GM12878 (cell line): ENCODE results near the gene NDE1. TPM values are rescaled to one million over a fixed set of nuclear protein-coding genes. Genes with fewer than 3 reads are reported as not detected.

Source experiments
- ATAC-seq: fragments of 200-7000 bp; cut with Tn5 transposase; 3 replicates; pipeline ENCODE4 v1.9.1; 2020; ENCODE audit warnings: mild to moderate bottlenecking, moderate library complexity
- BruUV-seq: library from RNA; stranded (reverse); fragments of 400-500 nt; replicated peaks from 2 replicates; lab custom pipeline; 2021; lab: Mats Ljungman, UMichigan
- CTCF ChIA-PET: fragments of 300-600 bp; sonication (Branson Sonifier 250); formaldehyde crosslinking; extraction: SDS; loops from one replicate; lab custom pipeline; 2021; ENCODE audit warnings: inconsistent platforms; lab: Yijun Ruan, JAX
- POLR2A ChIA-PET: fragments of 350-600 bp; formaldehyde crosslinking; extraction: SDS; loops from one replicate; lab custom pipeline; 2021; ENCODE audit warnings: inconsistent platforms; lab: Charles Lee
- RAD21 ChIA-PET: fragments of 300-600 bp; sonication (Branson Sonifier 250); formaldehyde crosslinking; loops from one replicate; lab custom pipeline; 2023; ENCODE audit warnings: antibody characterized with exemption; ENCODE audit not compliant: unreplicated experiment; lab: Charles Lee
- SMC1A ChIA-PET: fragments of 300-600 bp; sonication (Branson Sonifier 250); formaldehyde crosslinking; loops from one replicate; lab custom pipeline; 2023; ENCODE audit not compliant: unreplicated experiment, uncharacterized antibody; lab: Charles Lee
- DNase-seq: peaks from one replicate; pipeline ENCODE4 v3.0.0-alpha.2; 2011; ENCODE audit warnings: low read depth, low spot score
- FAIRE-seq: peaks from 3 replicates; lab custom pipeline; 2011; peaks lifted over from hg19 to GRCh38; lab: Jason Lieb, UNC
- H2AFZ ChIP-seq: 2 replicates; pipeline ENCODE4 v1.6.0; 2011; ENCODE audit warnings: low read depth, low read length, control low read depth; ENCODE audit not compliant: control insufficient read depth
- H3K27ac ChIP-seq: 2 replicates; pipeline ENCODE4 v1.5.1; 2011; ENCODE audit warnings: control low read depth; ENCODE audit not compliant: control insufficient read depth, insufficient read depth
- H3K27me3 ChIP-seq, 2 experiments: replicated peaks in 1 of 2; 2 replicates each; pipeline versions ENCODE4 v1.6.0 to v1.6.1; 2011; ENCODE audit warnings: low read length in 1 of 2; ENCODE audit not compliant: control insufficient read depth in 2 of 2, insufficient read depth in 2 of 2
- H3K36me3 ChIP-seq, 2 experiments: 2 replicates each; pipeline ENCODE4 v1.5.1; 2011; ENCODE audit warnings: low read length in 1 of 2; ENCODE audit not compliant: control insufficient read depth in 2 of 2, insufficient read depth in 2 of 2
- H3K4me1 ChIP-seq: 2 replicates; pipeline ENCODE4 v1.6.1; 2011; ENCODE audit warnings: mild to moderate bottlenecking, low read length, moderate library complexity, mixed read lengths; ENCODE audit not compliant: control insufficient read depth, insufficient read depth
- H3K4me2 ChIP-seq: 2 replicates; pipeline ENCODE4 v1.6.0; 2011; ENCODE audit warnings: control low read depth; ENCODE audit not compliant: control insufficient read depth, insufficient read depth
- H3K4me3 ChIP-seq: fragments of 200-600 bp; sonication (generic); 2 replicates; pipeline ENCODE4 v1.5.1; 2016
- H3K79me2 ChIP-seq: 2 replicates; pipeline ENCODE4 v1.6.0; 2011; ENCODE audit warnings: low read length; ENCODE audit not compliant: control insufficient read depth, insufficient read depth
- H3K9ac ChIP-seq: 2 replicates; pipeline ENCODE4 v1.8.0; 2011; ENCODE audit warnings: low read length, control low read depth, mixed read lengths; ENCODE audit not compliant: control insufficient read depth, insufficient read depth
- H3K9me3 ChIP-seq: replicated peaks from 3 replicates; pipeline ENCODE4 v1.5.1; 2011; ENCODE audit warnings: mild to moderate bottlenecking, low read length; ENCODE audit not compliant: control insufficient read depth, insufficient read depth
- H4K20me1 ChIP-seq: 2 replicates; pipeline ENCODE4 v1.6.0; 2011; ENCODE audit not compliant: control insufficient read depth, insufficient read depth
- CTCF ChIP-seq, 3 experiments: IDR thresholded peaks in 2 of 3; conservative IDR thresholded peaks in 1 of 3; 2 replicates each; pipeline ENCODE4 v1.5.1; 2011; ENCODE audit warnings: low read depth in 3 of 3, low read length in 3 of 3, mild to moderate bottlenecking in 3 of 3, control low read depth in 2 of 3, moderate library complexity in 2 of 3, inconsistent platforms in 1 of 3, mixed read lengths in 1 of 3; ENCODE audit not compliant: control insufficient read depth in 2 of 3, insufficient read depth in 1 of 3; ENCODE audit errors: extremely low read depth in 1 of 3
- EGR1 ChIP-seq, 2 experiments: IDR thresholded peaks; 1 replicate in 1 of 2; 2 replicates in 1 of 2; pipeline ENCODE4 v1.6.1; 2011 to 2012; ENCODE audit warnings: low read depth in 2 of 2, low read length in 2 of 2, borderline replicate concordance in 1 of 2, mild to moderate bottlenecking in 1 of 2, moderate library complexity in 1 of 2
- MTA3 ChIP-seq: IDR thresholded peaks from 2 replicates; pipeline ENCODE4 v1.6.1; 2012; ENCODE audit warnings: low read length, inconsistent platforms, borderline replicate concordance
- POLR2AphosphoS5 ChIP-seq: IDR thresholded peaks from 2 replicates; pipeline ENCODE4 v1.6.1; 2011; ENCODE audit warnings: mild to moderate bottlenecking, low read length, inconsistent platforms
- ZNF384 ChIP-seq: IDR thresholded peaks from 2 replicates; pipeline ENCODE4 v1.6.1; 2012; ENCODE audit warnings: low read depth, mild to moderate bottlenecking, low read length, improper control_type of control experiment, borderline replicate concordance
- WGBS: methylation state at CpG from one replicate; pipeline ENCODE4 v1.1.6; 2016; ENCODE audit warnings: low lambda C conversion rate; ENCODE audit not compliant: insufficient replicate concordance, insufficient coverage; ENCODE audit errors: missing lambda C conversion rate; 5-methylcytosine and 5-hydroxymethylcytosine counted together
- in situ Hi-C: fragments of 300-500 bp; cut with MboI; formaldehyde crosslinking; loops from 9 replicates; pipeline ENCODE4 v1.14.3; 2018; ENCODE audit warnings: mixed read lengths
- intact Hi-C: fragments of 100-400 bp; cut with micrococcal nuclease; formaldehyde crosslinking; loops from one replicate; pipeline ENCODE4 v1.14.2; 2022; ENCODE audit not compliant: unreplicated experiment
- polyA plus RNA-seq, 11 experiments: library from polyadenylated mRNA; depleted of rRNA in 4 of 11; unstranded in 6 of 11; stranded (reverse) in 5 of 11; fragments of >200 nt; fragmentation: Nextera tagmentation in 4 of 11; fragmentation: Illumina TruSeq in 1 of 11; extraction: Ambion mirVana in 4 of 11; extraction: Trizol in 1 of 11; gene quantifications; 1 replicate in 1 of 11; 2 replicates in 10 of 11; pipeline versions ENCODE4 v1.2.1 to v1.2.3, GENCODE V29; 2011 to 2016; ENCODE audit warnings: inconsistent platforms in 2 of 11, missing spikeins in 2 of 11, low read depth in 1 of 11
- total RNA-seq, 4 experiments: library from RNA; depleted of rRNA in 3 of 4; stranded (reverse); fragments of >200 nt in 3 of 4; fragmentation: Illumina TruSeq in 1 of 4; extraction: Trizol in 1 of 4; gene quantifications; 2 replicates each; pipeline versions ENCODE4 v1.2.1 to v1.2.3, GENCODE V29; 2013 to 2021

Gene NDE1
- total and polyA plus RNA-seq, 10 of the 15 experiments (the other 5 are each of a cell fraction or from before 2014, with no cell fraction given), result 5.7 to 148 (median 87.8) TPM

GRCh38 chr16:15643946-15644250 lies 6.1 kb upstream of the NDE1 start:
- ChIA-PET CTCF (interaction anchor here (1.0 to 3.5 kb wide), 6 partner anchors 9 to 680 kb away, joined by 3 to 14 read pairs (median 6); no protein-coding TSS in a partner anchor), SMC1A (interaction anchor here (0.6 to 5.5 kb wide), 6 partner anchors 10 to 1619 kb away, joined by 3 to 43 read pairs (median 3); no protein-coding TSS in a partner anchor), RAD21 (interaction anchor here (1.0 to 2.3 kb wide), 3 partner anchors 10 to 121 kb away, joined by 4 to 20 read pairs (median 4); no protein-coding TSS in a partner anchor), POLR2A (interaction anchor here (0.9 to 3.7 kb wide), 5 partner anchors 8 to 1817 kb away, joined by 4 to 29 read pairs (median 16); partner anchors contain the start of gene NDE1)
- TF ChIP-seq POLR2AphosphoS5 (no peak), MTA3 (no peak), EGR1 (IDR thresholded peaks at IDR 0.05; ENCODE audit: borderline replicate concordance in 1 of 2, low read depth in 2 of 2, low read length in 2 of 2) (no peak), ZNF384 (peak; percentile 38; the same call in 1 of the 2 replicates), CTCF (IDR thresholded peaks at IDR 0.05 in 2 of 3, conservative IDR thresholded peaks at IDR 0.05 in 1 of 3; ENCODE audit: control insufficient read depth in 2 of 3, extremely low read depth in 1 of 3, insufficient read depth in 1 of 3, low read depth in 3 of 3, low read length in 3 of 3) (no peak)
- FAIRE-seq (no peak), DNase-seq (no peak), ATAC-seq (no peak)
- H4K20me1 ChIP-seq, result no peaks in the 10 kb centered on the region
- H3K4me1 ChIP-seq, result peaks cover 29% of the 10 kb centered on the region
- in situ Hi-C loops (loop anchor here (25.0 kb wide), 1 partner anchor 1007 kb away; the partner anchor contains the start of genes BFAR and PARN), intact Hi-C loops (loop anchor here (1.0 to 2.0 kb wide), 2 partner anchors 7 to 53 kb away; no protein-coding TSS in a partner anchor)
- H3K9me3 ChIP-seq, result no peaks in the 10 kb centered on the region
- peak overlapping the region; percentile 97 for H3K27ac ChIP-seq
- no peaks in the 10 kb centered on the region for H3K27me3 ChIP-seq
- peak overlapping the region; percentile 79; the same call in 1 of the 2 replicates for H2AFZ ChIP-seq
- under 1% methylated on average over 4 of the region's 4 CpGs for WGBS
- no TSS peak for BruUV-seq
- peak overlapping the region; percentile 75 for H3K4me2 ChIP-seq
- H3K36me3 ChIP-seq, result no peaks in the 10 kb centered on the region
- peak overlapping the region; percentile 79 for H3K4me3 ChIP-seq
- H3K9ac ChIP-seq, result peak overlapping the region; percentile 90
- H3K79me2 ChIP-seq, result peaks cover 33% of the 10 kb centered on the region
